H1 (cell line): ENCODE data around the gene GLS. TPM values are rescaled to one million over a fixed set of nuclear protein-coding genes. Genes with fewer than 3 reads are reported as not detected.

ENCODE experiments used
- ATF3 ChIP-seq: IDR thresholded peaks from 2 replicates; pipeline ENCODE4 v1.6.1; 2011; ENCODE audit warnings: low read depth, mild to moderate bottlenecking, low read length; ENCODE audit not compliant: insufficient read depth
- BRCA1 ChIP-seq: IDR thresholded peaks from 2 replicates; pipeline ENCODE4 v1.6.1; 2012; ENCODE audit warnings: low read depth, low read length, improper control_type of control experiment
- CREB1 ChIP-seq: IDR thresholded peaks from 2 replicates; pipeline ENCODE4 v1.6.1; 2012; ENCODE audit warnings: inconsistent platforms
- polyA plus RNA-seq, 7 experiments: library from polyadenylated mRNA; depleted of rRNA in 3 of 7; stranded (reverse) in 5 of 7; unstranded in 2 of 7; fragments of >200 nt in 5 of 7; fragments of 200-250 nt in 2 of 7; gene quantifications; 1 replicate in 5 of 7; 2 replicates in 1 of 7; 4 replicates in 1 of 7; pipeline versions ENCODE4 v1.2.1 to v1.2.3, GENCODE V29; 2011 to 2013; ENCODE audit warnings: missing spikeins in 2 of 7, mixed read lengths in 2 of 7
- total RNA-seq: library from RNA; stranded (reverse); fragmentation: NEBNext Ultra II Directional; extraction: Animal tissue kit (Norgen Biotek cat#: 25700); gene quantifications from 2 replicates; pipeline ENCODE4 v1.2.1, GENCODE V29; 2021

GLS gene
- total and polyA plus RNA-seq, 2 of the 8 experiments (the other 6 are each of a cell fraction or from before 2014, with no cell fraction given) = 15.7 to 89.8 TPM

DNA sequence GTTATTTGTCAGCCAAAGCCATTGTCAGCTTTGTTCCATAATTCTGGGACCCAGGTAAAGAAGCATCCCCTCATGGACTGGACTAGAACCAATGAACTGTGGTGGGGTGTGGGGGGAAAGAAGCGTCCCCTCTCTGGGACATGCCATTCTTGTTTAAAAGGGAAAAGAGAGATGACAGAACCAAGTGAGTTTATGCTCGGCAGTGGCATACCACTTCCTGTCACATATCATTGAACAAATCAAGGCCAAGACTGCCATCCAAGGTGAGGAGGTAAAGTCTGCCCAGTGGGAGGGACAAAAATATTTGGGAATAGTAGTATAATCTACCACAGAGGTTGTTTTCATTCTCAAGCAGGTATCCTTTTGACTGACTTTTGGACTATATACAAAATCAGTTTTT is 4.7 kb upstream of the GLS start (continued):
- TF ChIP-seq BRCA1 = no peak
- TF ChIP-seq ATF3 = no peak
- TF ChIP-seq CREB1 = no peak
